Astrocyte of the cerebellum (primary cell): ENCODE data around the gene POLK.

Source experiments
- DNase-seq: peaks from one replicate; pipeline ENCODE4 v3.0.0-alpha.2; 2011; ENCODE audit warnings: low read depth
- H3K4me3 ChIP-seq: 2 replicates; pipeline ENCODE4 v1.5.1; 2011; ENCODE audit warnings: mild to moderate bottlenecking, low read depth, low read length, moderate library complexity
- CTCF ChIP-seq: IDR thresholded peaks from 2 replicates; pipeline ENCODE4 v1.5.1; 2012; ENCODE audit warnings: low read length, low read depth, moderate library complexity, mild to moderate bottlenecking; ENCODE audit errors: missing control alignments
- in situ Hi-C: cut with HindIII; loops from 2 replicates; pipeline ENCODE4 v1.10.0; 2017; ENCODE audit warnings: low sequenced_read_pairs

The POLK gene

GRCh38 chr5:75630875-75631274 is 119.2 kb downstream of the POLK start:
- H3K4me3 ChIP-seq: no peak overlapping the region
- TF ChIP-seq CTCF: no peak
- no peak for DNase-seq
- in situ Hi-C loops: no loop called here

DNA sequence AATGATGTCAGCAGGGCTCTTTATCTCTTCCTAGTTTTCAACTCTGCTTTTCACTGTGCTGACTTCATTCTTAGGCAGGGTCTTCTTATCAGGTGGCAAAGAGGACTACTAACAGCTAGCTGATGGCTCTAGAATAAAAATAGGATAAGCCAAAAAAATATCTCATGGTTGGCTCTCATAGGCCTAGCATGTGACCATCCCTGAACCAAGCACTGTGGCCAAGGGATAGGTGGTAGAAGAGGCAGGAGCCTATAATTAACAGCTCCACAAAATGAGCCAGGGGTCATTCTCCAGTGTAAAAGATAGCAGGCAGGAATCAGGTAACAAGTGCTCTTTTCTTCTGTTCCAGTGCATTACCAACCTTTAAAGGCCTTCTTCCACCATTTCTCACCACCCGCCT is 120.6 kb downstream of the POLK start:
- in situ Hi-C loops: no loop called here
- no peak for TF ChIP-seq CTCF
- H3K4me3 ChIP-seq: no peak overlapping the region
- DNase-seq: no peak

- no peak for TF ChIP-seq CTCF
- in situ Hi-C loops: no loop called here
- no peak for DNase-seq
- H3K4me3 ChIP-seq: no peak overlapping the region
These were observed 126.3 kb downstream of the POLK start for GRCh38 chr5:75637949-75638348.

- in situ Hi-C loops: no loop called here
- no peak for DNase-seq
- TF ChIP-seq CTCF: no peak
- H3K4me3 ChIP-seq: no peak overlapping the region
These were observed 128.0 kb downstream of the POLK start for GRCh38 chr5:75639535-75640311.

DNA sequence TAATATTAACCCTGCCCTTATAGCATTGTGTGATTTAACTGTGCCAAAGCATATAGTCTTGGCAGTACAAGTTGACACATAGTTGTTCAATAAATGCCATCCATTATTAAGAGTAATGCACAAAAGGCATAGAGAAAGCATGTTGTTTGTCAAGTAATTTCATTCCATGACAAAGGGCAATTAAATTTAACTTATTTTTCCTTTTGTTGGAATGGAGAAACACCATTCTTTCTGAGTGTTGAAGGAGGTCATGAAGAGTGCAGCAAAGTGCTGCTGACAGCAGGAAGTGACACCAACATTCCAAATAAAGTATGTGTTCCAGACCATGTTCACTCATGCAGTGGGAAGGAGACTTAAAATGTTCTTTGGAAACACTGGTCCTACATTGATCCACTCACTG is 128.7 kb downstream of the POLK start:
- no peak overlapping the region for H3K4me3 ChIP-seq
- TF ChIP-seq CTCF: no peak
- in situ Hi-C loops: no loop called here
- peak; percentile 47 for DNase-seq

GRCh38 chr5:75640826-75641225 is 129.1 kb downstream of the POLK start:
- in situ Hi-C loops: no loop called here
- DNase-seq: no peak
- TF ChIP-seq CTCF: no peak
- H3K4me3 ChIP-seq: no peak overlapping the region
